Smooth muscle cell (in vitro differentiated cells): ENCODE data around the gene NME8. TPM values are rescaled to one million over a fixed set of nuclear protein-coding genes. Genes with fewer than 3 reads are reported as not detected.
A peak's percentile ranks its signal among the peaks of the same experiment; 100 is the strongest.
"Not testable (repeated sequence)": the region's sequence is repeated elsewhere in the genome, so short reads cannot be mapped to it uniquely, and the experiment has no call there.

Experiments used
- DNase-seq: peaks from one replicate; lab custom pipeline; 2025; ENCODE audit not compliant: unreplicated experiment; lab: John Stamatoyannopoulos, UW
- H2AFZ ChIP-seq: fragments of 200-600 bp; sonication (generic); 2 replicates; pipeline ENCODE4 v1.6.0; 2016; ENCODE audit warnings: antibody characterized with exemption, low read depth, mild to moderate bottlenecking
- H3F3A ChIP-seq: fragments of 200-600 bp; sonication (generic); 2 replicates; pipeline ENCODE4 v1.6.0; 2017; ENCODE audit warnings: antibody characterized with exemption, low read depth
- H3K27ac ChIP-seq: fragments of 200-600 bp; sonication (generic); 2 replicates; pipeline ENCODE4 v1.5.1; 2016; ENCODE audit warnings: low read depth, mild to moderate bottlenecking
- H3K27me3 ChIP-seq: fragments of 200-600 bp; sonication (generic); 2 replicates; pipeline ENCODE4 v1.6.1; 2016; ENCODE audit warnings: low read depth, mild to moderate bottlenecking
- H3K36me3 ChIP-seq: fragments of 200-600 bp; sonication (generic); 2 replicates; pipeline ENCODE4 v1.5.1; 2016; ENCODE audit warnings: low read depth
- H3K4me1 ChIP-seq: fragments of 200-600 bp; sonication (generic); 2 replicates; pipeline ENCODE4 v1.5.1; 2016; ENCODE audit warnings: low read depth
- H3K4me2 ChIP-seq: fragments of 200-600 bp; sonication (generic); 2 replicates; pipeline ENCODE4 v1.6.0; 2016; ENCODE audit warnings: mild to moderate bottlenecking
- H3K4me3 ChIP-seq: fragments of 200-600 bp; sonication (generic); 2 replicates; pipeline ENCODE4 v1.5.1; 2016; ENCODE audit warnings: mild to moderate bottlenecking
- H3K79me2 ChIP-seq: fragments of 200-600 bp; sonication (generic); 2 replicates; pipeline ENCODE4 v1.6.0; 2016; ENCODE audit warnings: low read depth, mild to moderate bottlenecking
- H3K9ac ChIP-seq: fragments of 200-600 bp; sonication (generic); 2 replicates; pipeline ENCODE4 v1.6.0; 2016; ENCODE audit warnings: low read depth
- H3K9me3 ChIP-seq: fragments of 200-600 bp; sonication (generic); replicated peaks from 2 replicates; pipeline ENCODE4 v1.5.1; 2016; ENCODE audit warnings: low read depth
- H4K20me1 ChIP-seq: fragments of 200-600 bp; sonication (generic); 2 replicates; pipeline ENCODE4 v1.6.0; 2016; ENCODE audit warnings: low read depth
- CTCF ChIP-seq: fragments of 200-600 bp; sonication (generic); IDR thresholded peaks from 2 replicates; pipeline ENCODE4 v1.5.1; 2017; ENCODE audit warnings: borderline replicate concordance, mild to moderate bottlenecking, antibody characterized with exemption; ENCODE audit not compliant: insufficient read depth, poor library complexity, severe bottlenecking
- WGBS: methylation state at CpG from one replicate; pipeline ENCODE4 v1.1.7; 2016; ENCODE audit warnings: low lambda C conversion rate; 5-methylcytosine and 5-hydroxymethylcytosine counted together
- polyA plus RNA-seq: library from polyadenylated mRNA; unstranded; fragments of >200 nt; fragmentation: Nextera tagmentation; extraction: Ambion mirVana; gene quantifications from 2 replicates; pipeline ENCODE4 v1.2.1, GENCODE V29; 2016
- total RNA-seq: library from RNA; depleted of rRNA; stranded (reverse); fragments of >200 nt; gene quantifications from 2 replicates; pipeline ENCODE4 v1.2.3, GENCODE V29; 2014

The NME8 gene
- total RNA-seq (0.13 TPM in 1 of 2 replicates, not detected in the other), polyA plus RNA-seq (0.61 and 4.0 TPM in 2 replicates)

DNA sequence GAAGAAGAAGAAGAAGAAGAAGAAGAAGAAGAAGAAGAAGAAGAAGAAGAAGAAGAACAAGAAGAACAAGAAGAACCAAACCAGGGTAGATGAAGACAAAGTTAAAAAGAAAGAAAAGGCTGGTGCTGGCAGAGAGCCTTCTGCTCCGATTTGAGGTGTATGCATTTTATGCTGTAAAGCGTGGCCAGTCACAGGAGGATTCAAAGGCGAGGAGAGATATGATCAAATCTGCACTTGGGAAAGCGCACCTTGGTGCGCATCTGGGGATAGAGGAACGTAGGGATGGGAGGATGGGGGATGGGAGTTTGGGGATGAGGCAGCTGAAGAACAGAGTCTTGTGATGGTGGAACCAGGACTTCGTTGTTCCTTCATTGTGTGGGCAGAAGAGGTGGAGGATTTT is at the start of gene NME8:
Gene NME8 (plus strand): TSS at position 301 of the 400 bp plus-strand sequence. CDS start 1,670 bp downstream, outside the sequence.
- no peaks in the 10 kb centered on the region for H4K20me1 ChIP-seq
- no peaks in the 10 kb centered on the region for H3K4me1 ChIP-seq
- H3F3A ChIP-seq: no peaks in the 10 kb centered on the region
- WGBS: 78% methylated on average over 7 of the region's 7 CpGs
- H2AFZ ChIP-seq: no peak within 1 kb of the TSS
- no peak for DNase-seq
- no peaks in the 10 kb centered on the region for H3K27me3 ChIP-seq
- TF ChIP-seq CTCF: no peak
- H3K4me2 ChIP-seq: no peak within 1 kb of the TSS
- H3K9ac ChIP-seq: no peak within 1 kb of the TSS
- H3K27ac ChIP-seq: no peak within 1 kb of the TSS
- H3K4me3 ChIP-seq: no peak within 1 kb of the TSS
- no peaks in the 10 kb centered on the region for H3K79me2 ChIP-seq
- H3K9me3 ChIP-seq: no peaks in the 10 kb centered on the region
- no peaks in the 10 kb centered on the region for H3K36me3 ChIP-seq

DNA sequence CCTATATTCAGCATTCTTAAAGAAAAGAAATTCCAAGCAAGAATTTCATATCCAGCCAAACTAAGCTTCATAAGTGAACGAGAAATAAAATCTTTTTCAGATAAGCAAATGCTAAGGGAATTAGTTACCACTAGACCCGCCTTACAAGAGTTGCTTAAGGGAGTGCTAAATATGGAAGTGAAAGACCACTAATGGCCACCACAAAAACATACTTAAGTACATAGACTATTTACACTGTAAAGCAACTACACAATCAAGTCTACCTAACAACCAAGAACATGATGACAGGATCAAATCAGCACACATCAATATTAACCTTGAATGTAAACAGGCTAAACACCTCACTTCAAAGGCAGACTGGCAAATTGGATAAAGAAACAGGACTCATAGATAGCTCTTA is 42.2 kb upstream of the NME8 start:
- Histone ChIP-seq H3K36me3 (no peaks in the 10 kb centered on the region), H3K27me3 (no peaks in the 10 kb centered on the region), H3F3A (no peaks in the 10 kb centered on the region), H3K4me3 (no peak overlapping the region), H2AFZ (no peak overlapping the region), H4K20me1 (no peaks in the 10 kb centered on the region), H3K4me2 (no peak overlapping the region), H3K9me3 (no peaks in the 10 kb centered on the region), H3K79me2 (no peaks in the 10 kb centered on the region), H3K9ac (no peak overlapping the region), H3K27ac (no peak overlapping the region), H3K4me1 (no peaks in the 10 kb centered on the region)
- WGBS: 86% methylated on average over 2 of the region's 2 CpGs
- DNase-seq: no peak
- no peak for TF ChIP-seq CTCF

DNA sequence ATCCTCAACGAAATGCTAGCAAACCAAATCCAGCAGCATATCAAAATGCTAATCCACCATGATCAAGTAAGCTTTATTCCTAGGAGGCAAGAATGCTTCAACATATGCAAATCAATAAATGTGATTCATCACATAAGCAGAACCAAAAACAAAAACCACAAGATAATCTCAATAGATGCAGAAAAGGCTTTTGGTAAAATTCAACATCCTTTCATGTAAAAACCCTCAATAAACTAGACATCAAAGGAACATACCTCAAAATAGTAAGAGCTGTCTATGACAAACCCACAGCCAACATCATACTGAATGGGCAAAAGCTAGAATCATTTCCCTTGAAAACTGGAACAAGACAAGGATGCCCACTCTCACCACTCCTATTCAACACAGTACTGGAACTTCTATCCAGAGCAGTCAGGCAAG is 36.2 kb upstream of the NME8 start:
- H3K4me3 ChIP-seq, H4K20me1 ChIP-seq, DNase-seq, H3K27ac ChIP-seq, H3K9ac ChIP-seq, H3K36me3 ChIP-seq, H3K79me2 ChIP-seq, H3K4me1 ChIP-seq, H3K27me3 ChIP-seq, H3F3A ChIP-seq, H2AFZ ChIP-seq, H3K9me3 ChIP-seq: not testable (repeated sequence)
- 19% methylated on average over 1 of the region's 1 CpG for WGBS
- H3K4me2 ChIP-seq: peak overlapping the region; percentile 39

GRCh38 chr7:37815671-37816371 is 32.6 kb upstream of the NME8 start:
- Histone ChIP-seq H3K79me2 (no peaks in the 10 kb centered on the region), H3K27me3 (no peaks in the 10 kb centered on the region), H3K27ac (no peak overlapping the region), H4K20me1 (no peaks in the 10 kb centered on the region), H3K9ac (no peak overlapping the region), H3K36me3 (no peaks in the 10 kb centered on the region), H2AFZ (no peak overlapping the region), H3K4me1 (no peaks in the 10 kb centered on the region), H3K9me3 (no peaks in the 10 kb centered on the region), H3K4me2 (peak overlapping the region; percentile 41), H3F3A (no peaks in the 10 kb centered on the region), H3K4me3 (no peak overlapping the region)
- no peak for TF ChIP-seq CTCF
- DNase-seq: no peak
- WGBS: 62% methylated on average over 2 of the region's 2 CpGs
